ENCODE data around the gene MYEF2. TPM values are rescaled to one million over a fixed set of nuclear protein-coding genes. Genes with fewer than 3 reads are reported as not detected.

The MYEF2 gene
- total RNA-seq, 1 donor from 2014 or later: 18.8 TPM

DNA sequence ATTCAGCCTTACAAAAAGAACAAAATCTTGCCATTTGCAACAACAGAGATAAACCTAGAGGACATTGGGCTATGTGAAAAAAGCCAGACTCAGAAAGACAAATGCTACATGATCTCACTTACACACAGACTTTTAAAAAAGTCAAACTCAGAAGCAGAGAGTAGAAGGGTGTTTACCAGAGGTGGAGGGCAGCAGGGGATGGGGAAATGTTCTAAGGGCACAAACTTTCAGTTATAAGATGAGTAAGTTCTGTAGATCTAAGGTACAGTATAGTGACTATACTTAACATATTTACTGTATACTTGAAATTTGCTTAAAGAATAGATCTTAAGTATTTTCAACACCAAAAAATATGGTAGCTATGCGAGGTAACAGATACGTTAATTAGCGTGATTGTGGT is 3.0 kb downstream of the MYEF2 start:
- no peaks in the 10 kb centered on the region for H3K4me1 ChIP-seq
- TF ChIP-seq, protein P1, sequence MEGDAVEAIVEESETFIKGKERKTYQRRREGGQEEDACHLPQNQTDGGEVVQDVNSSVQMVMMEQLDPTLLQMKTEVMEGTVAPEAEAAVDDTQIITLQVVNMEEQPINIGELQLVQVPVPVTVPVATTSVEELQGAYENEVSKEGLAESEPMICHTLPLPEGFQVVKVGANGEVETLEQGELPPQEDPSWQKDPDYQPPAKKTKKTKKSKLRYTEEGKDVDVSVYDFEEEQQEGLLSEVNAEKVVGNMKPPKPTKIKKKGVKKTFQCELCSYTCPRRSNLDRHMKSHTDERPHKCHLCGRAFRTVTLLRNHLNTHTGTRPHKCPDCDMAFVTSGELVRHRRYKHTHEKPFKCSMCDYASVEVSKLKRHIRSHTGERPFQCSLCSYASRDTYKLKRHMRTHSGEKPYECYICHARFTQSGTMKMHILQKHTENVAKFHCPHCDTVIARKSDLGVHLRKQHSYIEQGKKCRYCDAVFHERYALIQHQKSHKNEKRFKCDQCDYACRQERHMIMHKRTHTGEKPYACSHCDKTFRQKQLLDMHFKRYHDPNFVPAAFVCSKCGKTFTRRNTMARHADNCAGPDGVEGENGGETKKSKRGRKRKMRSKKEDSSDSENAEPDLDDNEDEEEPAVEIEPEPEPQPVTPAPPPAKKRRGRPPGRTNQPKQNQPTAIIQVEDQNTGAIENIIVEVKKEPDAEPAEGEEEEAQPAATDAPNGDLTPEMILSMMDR (IDR thresholded peaks at IDR 0.05): no peak
- no peaks in the 10 kb centered on the region for H3K36me3 ChIP-seq
- no peak overlapping the region for H3K27ac ChIP-seq
- no peaks in the 10 kb centered on the region for H3K9me3 ChIP-seq
- no peak overlapping the region for H3K4me3 ChIP-seq
- H3K27me3 ChIP-seq (ENCODE audit: low read depth): peaks cover 6% of the 10 kb centered on the region
- no peak for ATAC-seq
- intact Hi-C loops (cut with DNase I): no loop called here
- no peak for DNase-seq

DNA sequence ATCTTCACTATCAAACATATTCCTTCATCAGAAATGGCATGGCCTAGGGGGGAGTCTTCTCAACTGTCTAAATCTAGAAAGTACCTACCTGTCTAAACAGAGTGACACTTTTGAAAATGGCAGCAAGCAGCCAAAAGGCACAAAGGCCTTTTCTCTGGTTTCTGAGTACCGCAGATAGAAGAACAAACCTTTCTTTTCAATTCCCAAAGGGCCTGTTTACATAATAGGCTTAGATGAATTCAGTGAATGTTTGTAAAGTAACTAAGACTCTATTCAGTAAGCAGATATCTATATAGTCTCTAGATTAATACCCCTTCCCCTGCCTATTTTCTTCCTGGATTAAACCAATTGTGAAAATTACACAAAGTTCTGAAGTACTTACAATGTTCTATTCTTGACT is 7.1 kb downstream of the MYEF2 start:
- DNase-seq (no peak), ATAC-seq (no peak)
- no peaks in the 10 kb centered on the region for H3K27me3 ChIP-seq (ENCODE audit: low read depth)
- TF ChIP-seq, protein P1 (IDR thresholded peaks at IDR 0.05): no peak
- H3K36me3 ChIP-seq: no peaks in the 10 kb centered on the region
- H3K9me3 ChIP-seq: no peaks in the 10 kb centered on the region
- no peak overlapping the region for H3K4me3 ChIP-seq
- H3K27ac ChIP-seq: no peak overlapping the region
- intact Hi-C loops (cut with DNase I): no loop called here
- H3K4me1 ChIP-seq: no peaks in the 10 kb centered on the region

DNA sequence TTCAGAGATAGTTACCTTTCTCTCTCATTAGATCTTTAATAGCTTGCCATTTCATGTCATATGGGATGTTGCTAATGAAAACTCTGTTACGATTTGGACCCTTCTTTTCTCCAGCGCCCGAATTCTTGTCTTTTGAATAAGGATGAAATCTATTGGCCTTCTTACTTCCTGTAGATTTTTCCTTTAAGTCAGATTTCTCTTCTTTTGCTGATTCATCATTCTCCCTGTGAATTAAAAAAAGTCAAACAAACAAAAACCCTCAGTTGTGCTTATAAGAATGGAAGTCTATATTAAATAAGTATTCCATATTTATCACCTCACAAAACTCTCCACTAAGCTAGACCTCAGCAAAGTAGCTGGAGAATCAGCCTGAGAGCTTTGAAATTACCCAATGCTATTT is 9.5 kb downstream of the MYEF2 start:
- no peaks in the 10 kb centered on the region for H3K9me3 ChIP-seq
- H3K27me3 ChIP-seq (ENCODE audit: low read depth): no peaks in the 10 kb centered on the region
- DNase-seq (no peak), ATAC-seq (no peak)
- intact Hi-C loops (cut with DNase I): no loop called here
- H3K36me3 ChIP-seq: no peaks in the 10 kb centered on the region
- TF ChIP-seq, protein P1 (IDR thresholded peaks at IDR 0.05): no peak
- H3K27ac ChIP-seq: no peak overlapping the region
- no peak overlapping the region for H3K4me3 ChIP-seq
- no peaks in the 10 kb centered on the region for H3K4me1 ChIP-seq

DNA sequence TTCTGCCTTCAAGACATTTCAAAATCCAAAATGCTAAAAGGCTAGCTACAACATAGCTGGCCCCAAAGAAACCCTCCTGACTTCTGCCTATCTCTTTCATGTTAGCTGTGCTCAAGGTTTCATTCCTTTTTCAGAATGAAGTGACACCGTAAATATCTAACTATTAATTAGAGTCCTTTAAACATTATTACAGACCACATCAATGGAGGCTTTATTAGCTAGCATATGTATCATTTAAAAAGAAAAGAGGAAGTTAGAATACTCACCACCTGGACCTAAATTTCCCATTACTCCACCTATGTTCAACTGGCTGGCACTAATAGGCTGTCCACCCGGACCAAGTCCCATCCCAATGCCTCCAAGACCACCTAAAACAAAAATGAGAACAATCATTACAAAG is 24.6 kb downstream of the MYEF2 start:
- no peaks in the 10 kb centered on the region for H3K27me3 ChIP-seq (ENCODE audit: low read depth)
- H3K4me3 ChIP-seq: no peak overlapping the region
- ATAC-seq (no peak), DNase-seq (no peak)
- TF ChIP-seq, protein P1 (IDR thresholded peaks at IDR 0.05): no peak
- intact Hi-C loops (cut with DNase I): no loop called here
- H3K36me3 ChIP-seq: peaks cover 5% of the 10 kb centered on the region
- H3K4me1 ChIP-seq: no peaks in the 10 kb centered on the region
- no peak overlapping the region for H3K27ac ChIP-seq
- H3K9me3 ChIP-seq: no peaks in the 10 kb centered on the region

DNA sequence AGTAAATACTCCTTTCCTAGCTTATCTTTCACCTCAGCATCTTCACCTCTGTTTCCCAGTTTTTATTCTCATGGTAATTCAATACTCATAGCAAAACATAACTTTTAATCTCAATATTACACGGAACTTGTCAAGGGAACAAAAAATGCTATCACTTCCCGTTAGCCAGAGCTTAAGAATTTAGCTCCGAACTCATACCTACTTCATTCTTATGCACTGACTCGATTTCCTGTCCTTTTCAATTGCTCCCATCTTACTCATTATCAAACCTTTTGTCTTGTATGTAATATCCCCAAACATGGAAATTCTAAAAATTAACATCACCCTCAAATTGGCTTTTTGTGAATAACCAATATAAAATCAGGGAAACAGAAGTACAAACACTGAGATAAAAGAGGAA is 28.2 kb downstream of the MYEF2 start:
- ATAC-seq (no peak), DNase-seq (no peak)
- no peak overlapping the region for H3K27ac ChIP-seq
- TF ChIP-seq, protein P1 (IDR thresholded peaks at IDR 0.05): no peak
- intact Hi-C loops (cut with DNase I): no loop called here
- no peaks in the 10 kb centered on the region for H3K27me3 ChIP-seq (ENCODE audit: low read depth)
- H3K4me3 ChIP-seq: no peak overlapping the region
- H3K4me1 ChIP-seq: peaks cover 2% of the 10 kb centered on the region
- H3K9me3 ChIP-seq: no peaks in the 10 kb centered on the region
- peaks cover 5% of the 10 kb centered on the region for H3K36me3 ChIP-seq

DNA sequence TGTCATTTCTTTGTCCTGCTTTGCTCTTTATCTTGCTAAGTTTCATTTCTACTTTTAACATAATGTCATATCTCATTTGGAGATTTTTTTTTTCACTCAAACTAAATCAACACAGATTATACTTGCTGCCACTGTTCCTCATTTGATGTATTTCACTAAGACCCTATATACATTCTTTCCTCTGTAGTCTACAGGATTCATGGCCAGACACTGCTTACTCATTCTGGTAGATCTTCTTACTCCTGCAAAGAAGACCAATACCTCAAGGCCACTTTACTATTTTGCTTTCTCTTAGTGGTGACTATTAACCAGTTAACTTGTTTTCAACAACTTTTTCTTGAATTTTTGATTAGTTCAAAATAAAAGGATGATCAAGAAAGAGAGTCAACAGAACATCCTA is 30.7 kb downstream of the MYEF2 start:
- intact Hi-C loops (cut with DNase I): no loop called here
- Histone ChIP-seq H3K4me3 (no peak overlapping the region), H3K9me3 (no peaks in the 10 kb centered on the region), H3K27me3 (ENCODE audit: low read depth) (no peaks in the 10 kb centered on the region), H3K4me1 (peaks cover 8% of the 10 kb centered on the region), H3K27ac (no peak overlapping the region), H3K36me3 (no peaks in the 10 kb centered on the region)
- no peak for DNase-seq
- TF ChIP-seq, protein P1 (IDR thresholded peaks at IDR 0.05): no peak
- ATAC-seq: no peak

Data from lower lobe of right lung (tissue), 2 donors.